Endothelial cell of umbilical vein (primary cell): Measurements from ENCODE around the gene SRD5A1. TPM values are rescaled to one million over a fixed set of nuclear protein-coding genes. Genes with fewer than 3 reads are reported as not detected.

Experiments
- BruUV-seq: library from RNA; stranded (reverse); fragments of 400-500 nt; replicated peaks from 2 replicates; lab custom pipeline; 2021; lab: Mats Ljungman, UMichigan
- CTCF ChIA-PET: fragments of 300-600, 350-600 bp; sonication (Branson Sonifier 250); formaldehyde crosslinking; loops from one replicate; lab custom pipeline; 2021; ENCODE audit warnings: antibody characterized with exemption, inconsistent platforms; lab: Charles Lee
- POLR2A ChIA-PET: fragments of 300-600, 350-600 bp; sonication (Branson Sonifier 250); formaldehyde crosslinking; loops from one replicate; lab custom pipeline; 2021; ENCODE audit warnings: antibody characterized with exemption, inconsistent platforms; lab: Charles Lee
- DNase-seq: peaks from one replicate; pipeline ENCODE4 v3.0.0-alpha.2; 2011; ENCODE audit warnings: low read depth, low spot score
- FAIRE-seq: peaks from 2 replicates; lab custom pipeline; 2011; peaks lifted over from hg19 to GRCh38; lab: Jason Lieb, UNC
- H2AFZ ChIP-seq: 2 replicates; pipeline ENCODE4 v1.6.0; 2012; ENCODE audit warnings: low read depth, low read length, control low read depth, inconsistent platforms
- H3K27ac ChIP-seq: 2 replicates; pipeline ENCODE4 v1.5.1; 2011; ENCODE audit warnings: low read depth, mild to moderate bottlenecking, control low read depth, low read length, moderate library complexity; ENCODE audit not compliant: insufficient read depth
- H3K27me3 ChIP-seq, 2 experiments: 2 replicates each; pipeline versions ENCODE4 v1.6.0 to v1.6.1; 2011; ENCODE audit warnings: low read length in 2 of 2, mixed read lengths in 1 of 2; ENCODE audit not compliant: control insufficient read depth in 2 of 2, insufficient read depth in 2 of 2
- H3K36me3 ChIP-seq, 2 experiments: 2 replicates in 1 of 2; 3 replicates in 1 of 2; pipeline ENCODE4 v1.5.1; 2011; ENCODE audit warnings: low read length in 2 of 2, mild to moderate bottlenecking in 1 of 2, moderate library complexity in 1 of 2; ENCODE audit not compliant: control insufficient read depth in 2 of 2, insufficient read depth in 2 of 2; ENCODE audit errors: extremely low read depth in 1 of 2
- H3K4me1 ChIP-seq: 3 replicates; pipeline ENCODE4 v1.5.1; 2011; ENCODE audit warnings: mild to moderate bottlenecking, low read length; ENCODE audit not compliant: control insufficient read depth, insufficient read depth; ENCODE audit errors: extremely low read depth
- H3K4me2 ChIP-seq: 2 replicates; pipeline ENCODE4 v1.6.1; 2011; ENCODE audit warnings: low read length, control low read depth, mixed read lengths; ENCODE audit not compliant: insufficient read depth
- H3K4me3 ChIP-seq, 3 experiments: fragments of 200-600 bp in 1 of 3; sonication (generic), shearing (Covaris generic) in 1 of 3; replicated peaks in 1 of 3; 2 replicates each; pipeline ENCODE4 v1.5.1; 2011 to 2016; ENCODE audit warnings: control low read depth in 3 of 3, low read length in 3 of 3, mild to moderate bottlenecking in 2 of 3, inconsistent platforms in 1 of 3, low read depth in 1 of 3, moderate library complexity in 1 of 3; ENCODE audit not compliant: insufficient read depth in 1 of 3
- H3K79me2 ChIP-seq: 2 replicates; pipeline ENCODE4 v1.6.0; 2012; ENCODE audit warnings: low read length, inconsistent platforms; ENCODE audit not compliant: control insufficient read depth, insufficient read depth
- H3K9ac ChIP-seq: replicated peaks from 2 replicates; pipeline ENCODE3; 2011; ENCODE audit warnings: low read length, control low read depth; ENCODE audit not compliant: insufficient read depth; ENCODE audit errors: extremely low read depth
- H3K9me1 ChIP-seq: replicated peaks from 3 replicates; pipeline ENCODE4 v1.6.0; 2011; ENCODE audit warnings: mild to moderate bottlenecking, low read length; ENCODE audit not compliant: control insufficient read depth, insufficient read depth; ENCODE audit errors: extremely low read depth
- H3K9me3 ChIP-seq: replicated peaks from 2 replicates; pipeline ENCODE4 v1.5.1; 2012; ENCODE audit warnings: low read length, inconsistent platforms; ENCODE audit not compliant: control insufficient read depth, insufficient read depth
- H4K20me1 ChIP-seq: replicated peaks from 2 replicates; pipeline ENCODE3; 2011; ENCODE audit warnings: mild to moderate bottlenecking, low read length; ENCODE audit not compliant: control insufficient read depth, insufficient read depth; ENCODE audit errors: extremely low read depth
- CTCF ChIP-seq, 2 donors: IDR thresholded peaks; 1 replicate in 1 of 2; 2 replicates in 1 of 2; pipeline ENCODE4 v1.5.1; 2011; ENCODE audit warnings: low read length in 2 of 2, mild to moderate bottlenecking in 2 of 2, moderate library complexity in 2 of 2, control low read depth in 1 of 2, inconsistent platforms in 1 of 2, low read depth in 1 of 2; ENCODE audit not compliant: insufficient read depth in 1 of 2; ENCODE audit errors: extremely low read depth in 1 of 2
- EZH2 ChIP-seq: IDR thresholded peaks from 2 replicates; pipeline ENCODE4 v1.6.1; 2012; ENCODE audit warnings: borderline replicate concordance, low read depth, mild to moderate bottlenecking, moderate library complexity, low read length, inconsistent platforms; ENCODE audit not compliant: severe bottlenecking
- FOS ChIP-seq: IDR thresholded peaks from 2 replicates; pipeline ENCODE4 v1.6.1; 2011; ENCODE audit warnings: mild to moderate bottlenecking, low read length, moderate library complexity, borderline replicate concordance; ENCODE audit not compliant: insufficient read depth
- GATA2 ChIP-seq: IDR thresholded peaks from 2 replicates; pipeline ENCODE4 v1.7.0; 2011; ENCODE audit warnings: low read depth, mild to moderate bottlenecking, moderate library complexity, mixed read lengths, low read length; ENCODE audit not compliant: insufficient read length, insufficient read depth
- JUN ChIP-seq: IDR thresholded peaks from 2 replicates; pipeline ENCODE4 v1.6.1; 2011; ENCODE audit warnings: borderline replicate concordance, low read depth; ENCODE audit not compliant: insufficient read length, insufficient read depth
- MAX ChIP-seq: IDR thresholded peaks from 2 replicates; pipeline ENCODE4 v1.6.1; 2011; ENCODE audit not compliant: insufficient read depth, insufficient read length
- MYC ChIP-seq: IDR thresholded peaks from one replicate; pipeline ENCODE4 v1.6.1; 2011; ENCODE audit warnings: mild to moderate bottlenecking, low read depth, low read length
- POLR2A ChIP-seq: IDR thresholded peaks from 2 replicates; pipeline ENCODE4 v1.6.1; 2012; ENCODE audit warnings: low read depth, mild to moderate bottlenecking, control low read depth, low read length
- POLR2AphosphoS5 ChIP-seq: IDR thresholded peaks from 2 replicates; pipeline ENCODE4 v1.6.1; 2012; ENCODE audit warnings: low read depth, mild to moderate bottlenecking, control low read depth, low read length, moderate library complexity; ENCODE audit not compliant: insufficient read depth
- dilution Hi-C: fragments of 300-500 bp; cut with MboI; formaldehyde crosslinking; loops from one replicate; pipeline ENCODE4 v1.15.0; 2019; ENCODE audit warnings: low sequenced_read_pairs; ENCODE audit not compliant: extremely low pct_ligation_motif_present
- intact Hi-C: fragments of 100-400 bp; cut with micrococcal nuclease; formaldehyde crosslinking; loops from one replicate; pipeline ENCODE4 v1.10.0; 2022
- polyA plus RNA-seq, 4 experiments: library from polyadenylated mRNA; depleted of rRNA in 3 of 4; stranded (reverse) in 3 of 4; unstranded in 1 of 4; fragments of >200 nt; gene quantifications; 2 replicates each; pipeline versions ENCODE4 v1.2.1 to v1.2.3, GENCODE V29; 2011 to 2012; ENCODE audit warnings: missing spikeins in 1 of 4
- total RNA-seq: library from RNA; stranded (reverse); gene quantifications from 2 replicates; pipeline ENCODE4 v1.2.3, GENCODE V29; 2021

The SRD5A1 gene
- total and polyA plus RNA-seq, 2 donors (not counting 3 experiments of a cell fraction or from before 2014, with no cell fraction given) = 11.6 to 14.8 TPM

GRCh38 chr5:6607559-6607936 is 25.7 kb upstream of the SRD5A1 start:
- no peaks in the 10 kb centered on the region for H3K9me1 ChIP-seq
- BruUV-seq = no TSS peak
- no peaks in the 10 kb centered on the region for H3K27me3 ChIP-seq
- peaks cover 4% of the 10 kb centered on the region for H4K20me1 ChIP-seq
- intact Hi-C loops (no loop called here), dilution Hi-C loops (no loop called here)
- H2AFZ ChIP-seq = no peak overlapping the region
- H3K4me3 ChIP-seq = no peak overlapping the region
- H3K27ac ChIP-seq = no peak overlapping the region
- no peaks in the 10 kb centered on the region for H3K9me3 ChIP-seq
- POLR2A ChIA-PET = no interaction called here
- peaks cover 43% of the 10 kb centered on the region in 2 experiments for H3K36me3 ChIP-seq
- H3K4me2 ChIP-seq = no peak overlapping the region
- H3K9ac ChIP-seq = no peak overlapping the region
- FAIRE-seq (no peak), DNase-seq (no peak)
- H3K4me1 ChIP-seq = no peaks in the 10 kb centered on the region
- TF ChIP-seq MYC (no peak), POLR2AphosphoS5 (no peak), GATA2 (no peak), EZH2 (no peak), FOS (no peak), JUN (no peak), MAX (no peak)
- H3K79me2 ChIP-seq = peaks cover 11% of the 10 kb centered on the region
- CTCF ChIA-PET = interaction anchor here (2.3 kb wide), 1 partner anchor 138 kb away, joined by 8 read pairs; no protein-coding TSS in a partner anchor

- POLR2A ChIA-PET = no interaction called here
- intact Hi-C loops = no loop called here
Observed at GRCh38 chr5:6608016-6608415, 25.2 kb upstream of the SRD5A1 start.

More at GRCh38 chr5:6608016-6608415, 25.2 kb upstream of the SRD5A1 start:
- CTCF ChIA-PET = interaction anchor here (2.3 kb wide), 1 partner anchor 137 kb away, joined by 8 read pairs; no protein-coding TSS in a partner anchor
- H2AFZ ChIP-seq = no peak overlapping the region
- peaks cover 41 to 45% of the 10 kb centered on the region in 2 experiments for H3K36me3 ChIP-seq
- DNase-seq = no peak
- no peak overlapping the region for H3K4me3 ChIP-seq
- H3K79me2 ChIP-seq = peaks cover 14% of the 10 kb centered on the region
- no peak overlapping the region for H3K27ac ChIP-seq
- H3K9ac ChIP-seq = no peak overlapping the region
- no peak for TF ChIP-seq JUN
- no peak for TF ChIP-seq GATA2
- TF ChIP-seq MAX = no peak
- no peak for TF ChIP-seq FOS
- TF ChIP-seq MYC = no peak
- no peak for TF ChIP-seq POLR2AphosphoS5
- no peak for TF ChIP-seq CTCF (IDR thresholded peaks at IDR 0.05; ENCODE audit: extremely low read depth in 1 of 2, insufficient read depth in 1 of 2, low read depth in 1 of 2, low read length in 2 of 2)
- TF ChIP-seq POLR2A = no peak
- TF ChIP-seq EZH2 = no peak
- H3K9me1 ChIP-seq = no peaks in the 10 kb centered on the region
- no peaks in the 10 kb centered on the region for H3K4me1 ChIP-seq
- BruUV-seq = no TSS peak
- no peaks in the 10 kb centered on the region for H3K27me3 ChIP-seq
- peaks cover 4% of the 10 kb centered on the region for H4K20me1 ChIP-seq
- FAIRE-seq = no peak
- no peak overlapping the region for H3K4me2 ChIP-seq
- dilution Hi-C loops = no loop called here
- no peaks in the 10 kb centered on the region for H3K9me3 ChIP-seq
